ENCODE measurements around the gene SCG5.

GRCh38 chr15:32706704-32707103 lies 65.2 kb downstream of the SCG5 start:
- TF ChIP-seq CTCF (IDR thresholded peaks at IDR 0.05; ENCODE audit: low read depth, low read length, missing input control) (no peak), MAX (IDR thresholded peaks at IDR 0.05) (no peak), GABPA (IDR thresholded peaks at IDR 0.05 in 1 of 2, conservative IDR thresholded peaks at IDR 0.05 in 1 of 2) (no peak), ZBTB33 (IDR thresholded peaks at IDR 0.05) (no peak), TAF1 (conservative IDR thresholded peaks at IDR 0.05) (no peak)

All from liver (tissue), 3 donors.